ENCODE measurements around the gene ADRA1B.

Gene ADRA1B

GRCh38 chr5:159907689-159908590 lies 8.3 kb upstream of the ADRA1B start:
- TF ChIP-seq SIN3A (IDR thresholded peaks at IDR 0.05; ENCODE audit: borderline replicate concordance, insufficient read depth, low read length), result no peak
- no peak for TF ChIP-seq REST (IDR thresholded peaks at IDR 0.05; ENCODE audit: insufficient read depth in 1 of 2, low read depth in 2 of 2, low read length in 2 of 2)
- no peak for TF ChIP-seq TAF1 (IDR thresholded peaks at IDR 0.05; ENCODE audit: borderline replicate concordance, insufficient read depth, low read length)
- no peak for TF ChIP-seq POLR2AphosphoS5 (IDR thresholded peaks at IDR 0.05; ENCODE audit: low read depth, low read length)
- TF ChIP-seq FOXP2 (optimal IDR thresholded peaks at IDR 0.05; ENCODE audit: borderline replicate concordance, extremely low read depth, extremely low read length, insufficient read depth), result no peak

- TF ChIP-seq TAF1 (IDR thresholded peaks at IDR 0.05; ENCODE audit: borderline replicate concordance, insufficient read depth, low read length), result no peak
- no peak for TF ChIP-seq POLR2AphosphoS5 (IDR thresholded peaks at IDR 0.05; ENCODE audit: low read depth, low read length)
- no peak for TF ChIP-seq SIN3A (IDR thresholded peaks at IDR 0.05; ENCODE audit: borderline replicate concordance, insufficient read depth, low read length)
- no peak for TF ChIP-seq FOXP2 (optimal IDR thresholded peaks at IDR 0.05; ENCODE audit: borderline replicate concordance, extremely low read depth, extremely low read length, insufficient read depth)
- TF ChIP-seq REST (IDR thresholded peaks at IDR 0.05; ENCODE audit: insufficient read depth in 1 of 2, low read depth in 2 of 2, low read length in 2 of 2), result no peak
Observed at GRCh38 chr5:159908591-159908940, 7.7 kb upstream of the ADRA1B start.

GRCh38 chr5:159909126-159909525 lies 7.2 kb upstream of the ADRA1B start:
- TF ChIP-seq REST (IDR thresholded peaks at IDR 0.05; ENCODE audit: insufficient read depth in 1 of 2, low read depth in 2 of 2, low read length in 2 of 2) (no peak), POLR2AphosphoS5 (IDR thresholded peaks at IDR 0.05; ENCODE audit: low read depth, low read length) (no peak), SIN3A (IDR thresholded peaks at IDR 0.05; ENCODE audit: borderline replicate concordance, insufficient read depth, low read length) (no peak), FOXP2 (optimal IDR thresholded peaks at IDR 0.05; ENCODE audit: borderline replicate concordance, extremely low read depth, extremely low read length, insufficient read depth) (no peak), TAF1 (IDR thresholded peaks at IDR 0.05; ENCODE audit: borderline replicate concordance, insufficient read depth, low read length) (no peak)

GRCh38 chr5:159910207-159910842 lies 6.0 kb upstream of the ADRA1B start:
- TF ChIP-seq SIN3A (IDR thresholded peaks at IDR 0.05; ENCODE audit: borderline replicate concordance, insufficient read depth, low read length), result no peak
- TF ChIP-seq POLR2AphosphoS5 (IDR thresholded peaks at IDR 0.05; ENCODE audit: low read depth, low read length), result no peak
- TF ChIP-seq REST (IDR thresholded peaks at IDR 0.05; ENCODE audit: insufficient read depth in 1 of 2, low read depth in 2 of 2, low read length in 2 of 2), result no peak
- no peak for TF ChIP-seq TAF1 (IDR thresholded peaks at IDR 0.05; ENCODE audit: borderline replicate concordance, insufficient read depth, low read length)
- no peak for TF ChIP-seq FOXP2 (optimal IDR thresholded peaks at IDR 0.05; ENCODE audit: borderline replicate concordance, extremely low read depth, extremely low read length, insufficient read depth)
